HepG2 (cell line): ENCODE data around the gene HACD2. TPM values are rescaled to one million over a fixed set of nuclear protein-coding genes. Genes with fewer than 3 reads are reported as not detected.

ENCODE experiments used
- BCLAF1 ChIP-seq: fragments of 450-650 bp; IDR thresholded peaks from 2 replicates; pipeline ENCODE4 v1.6.1; 2017; ENCODE audit warnings: mild to moderate bottlenecking
- DDIT3 ChIP-seq: sonication (generic); formaldehyde crosslinking; IDR thresholded peaks from 2 replicates; pipeline ENCODE4 v1.4.0; 2020; ENCODE audit warnings: mild to moderate bottlenecking, missing genetic modification reagents
- GMEB2 ChIP-seq: IDR thresholded peaks from 2 replicates; pipeline ENCODE4 v1.6.1; 2016; ENCODE audit warnings: missing biosample characterization, missing genetic modification reagents, low read depth
- HOXA3 ChIP-seq: sonication (generic); formaldehyde crosslinking; IDR thresholded peaks from 2 replicates; pipeline ENCODE4 v1.5.0; 2020; ENCODE audit warnings: missing genetic modification reagents
- JUND ChIP-seq: sonication (generic); formaldehyde crosslinking; IDR thresholded peaks from 2 replicates; pipeline ENCODE4 v1.8.0; 2022; ENCODE audit warnings: mild to moderate bottlenecking, missing genetic modification reagents
- MAFG ChIP-seq: sonication (generic); formaldehyde crosslinking; IDR thresholded peaks from 2 replicates; pipeline ENCODE4 v1.5.1; 2020; ENCODE audit warnings: mild to moderate bottlenecking, missing genetic modification reagents
- MTA1 ChIP-seq: sonication (generic); formaldehyde crosslinking; IDR thresholded peaks from 2 replicates; pipeline ENCODE4 v1.4.0; 2020; ENCODE audit warnings: missing genetic modification reagents, mild to moderate bottlenecking, borderline replicate concordance
- MZF1 ChIP-seq: sonication (generic); formaldehyde crosslinking; IDR thresholded peaks from 2 replicates; pipeline ENCODE4 v1.8.1; 2023; ENCODE audit warnings: mild to moderate bottlenecking, missing genetic modification reagents, borderline replicate concordance
- NR2C2 ChIP-seq: sonication (generic); formaldehyde crosslinking; IDR thresholded peaks from 2 replicates; pipeline ENCODE4 v1.4.0; 2020; ENCODE audit warnings: missing genetic modification reagents, mild to moderate bottlenecking, moderate library complexity, borderline replicate concordance
- PAXIP1 ChIP-seq: sonication (generic); formaldehyde crosslinking; conservative IDR thresholded peaks from 2 replicates; pipeline ENCODE4 v1.4.0; 2020; ENCODE audit warnings: mild to moderate bottlenecking, missing genetic modification reagents, moderate library complexity
- PHF8 ChIP-seq: sonication (generic); formaldehyde crosslinking; IDR thresholded peaks from 2 replicates; pipeline ENCODE4 v1.5.0; 2020; ENCODE audit warnings: missing genetic modification reagents
- SNAPC4 ChIP-seq: sonication (generic); formaldehyde crosslinking; IDR thresholded peaks from 2 replicates; pipeline ENCODE4 v1.4.0; 2020; ENCODE audit warnings: mild to moderate bottlenecking, missing genetic modification reagents
- SRY ChIP-seq: sonication (generic); formaldehyde crosslinking; IDR thresholded peaks from 2 replicates; pipeline ENCODE4 v1.8.0; 2022; ENCODE audit warnings: mild to moderate bottlenecking, missing genetic modification reagents
- U2AF2 ChIP-seq: fragments of 200-400 bp; formaldehyde crosslinking; IDR thresholded peaks from 2 replicates; pipeline ENCODE4 v1.6.1; 2017; ENCODE audit warnings: low read depth, mild to moderate bottlenecking, low read length
- ZBTB42 ChIP-seq: sonication (generic); formaldehyde crosslinking; IDR thresholded peaks from 2 replicates; pipeline ENCODE4 v1.5.0; 2020; ENCODE audit warnings: mild to moderate bottlenecking, missing genetic modification reagents
- ZNF326 ChIP-seq: sonication (generic); formaldehyde crosslinking; IDR thresholded peaks from 2 replicates; pipeline ENCODE4 v1.4.0; 2020; ENCODE audit warnings: missing genetic modification reagents, borderline replicate concordance
- ZNF616 ChIP-seq: sonication (generic); formaldehyde crosslinking; IDR thresholded peaks from 2 replicates; pipeline ENCODE4 v1.5.0; 2020; ENCODE audit warnings: low read depth, mild to moderate bottlenecking, missing genetic modification reagents
- polyA plus RNA-seq, 8 experiments: library from polyadenylated mRNA; depleted of rRNA in 3 of 8; stranded (reverse) in 7 of 8; unstranded in 1 of 8; fragments of >200 nt; fragmentation: Illumina TruSeq in 4 of 8; extraction: Trizol in 4 of 8; gene quantifications; 2 replicates each; pipeline versions ENCODE4 v1.2.1 to v1.2.3, GENCODE V29; 2011 to 2016; ENCODE audit warnings: low read depth in 4 of 8, missing spikeins in 1 of 8, mixed read lengths in 1 of 8; ENCODE audit not compliant: insufficient read depth in 1 of 8
- total RNA-seq, 5 experiments: library from RNA; depleted of rRNA; stranded (reverse); fragments of >200 nt; fragmentation: Illumina TruSeq; extraction: Trizol; gene quantifications; 2 replicates each; pipeline ENCODE4 v1.2.3, GENCODE V29; 2016; ENCODE audit warnings: low read depth in 1 of 5

Gene HACD2
- total and polyA plus RNA-seq, 2 of the 13 experiments (the other 11 are each of a cell fraction or from before 2014, with no cell fraction given) = 47.0 to 50.4 TPM

GRCh38 chr3:123605789-123606234 lies 21.0 kb upstream of the HACD2 start (continued):
- TF ChIP-seq SNAPC4 (CRISPR knock-in tag) (no peak), MTA1 (CRISPR knock-in tag) (no peak), ZNF326 (CRISPR knock-in tag) (no peak), JUND (peak; percentile 100), SRY (CRISPR knock-in tag) (no peak), GMEB2 (CRISPR knock-in tag) (no peak), MAFG (CRISPR knock-in tag) (no peak), PHF8 (peak; percentile 16; the same call in 1 of the 2 replicates), BCLAF1 (no peak), MZF1 (CRISPR knock-in tag) (no peak), PAXIP1 (CRISPR knock-in tag) (peak; percentile 98), ZNF616 (CRISPR knock-in tag) (no peak), NR2C2 (CRISPR knock-in tag) (peak; percentile 84), DDIT3 (CRISPR knock-in tag) (no peak), U2AF2 (no peak), HOXA3 (peak; percentile 86), ZBTB42 (no peak)
